Astrocyte (in vitro differentiated cells and primary cell): ENCODE measurements around the gene ZNF335. TPM values are rescaled to one million over a fixed set of nuclear protein-coding genes. Genes with fewer than 3 reads are reported as not detected.

Experiments
- DNase-seq: peaks from one replicate; pipeline ENCODE4 v3.0.0-alpha.2; 2010; ENCODE audit warnings: low read depth
- FAIRE-seq: peaks from 2 replicates; lab custom pipeline; 2011; peaks lifted over from hg19 to GRCh38; lab: Jason Lieb, UNC
- H2AFZ ChIP-seq: 2 replicates; pipeline ENCODE4 v1.6.0; 2012; ENCODE audit warnings: low read depth, low read length, inconsistent platforms
- H3K27ac ChIP-seq: 2 replicates; pipeline ENCODE4 v1.5.1; 2011; ENCODE audit warnings: low read depth, low read length, inconsistent platforms
- H3K27me3 ChIP-seq: 2 replicates; pipeline ENCODE4 v1.6.0; 2011; ENCODE audit warnings: low read length, inconsistent platforms; ENCODE audit not compliant: insufficient read depth
- H3K36me3 ChIP-seq: 2 replicates; pipeline ENCODE4 v1.5.1; 2011; ENCODE audit warnings: low read length, inconsistent platforms; ENCODE audit not compliant: insufficient read depth
- H3K4me1 ChIP-seq: 2 replicates; pipeline ENCODE4 v1.5.1; 2011; ENCODE audit warnings: low read length, inconsistent platforms; ENCODE audit not compliant: insufficient read depth
- H3K4me2 ChIP-seq: 2 replicates; pipeline ENCODE4 v1.6.0; 2012; ENCODE audit warnings: low read length, inconsistent platforms
- H3K4me3 ChIP-seq: 2 replicates; pipeline ENCODE4 v1.5.1; 2011; ENCODE audit warnings: low read depth, mild to moderate bottlenecking, low read length, inconsistent platforms; ENCODE audit not compliant: insufficient read depth
- H3K79me2 ChIP-seq: 2 replicates; pipeline ENCODE4 v1.6.0; 2012; ENCODE audit warnings: mild to moderate bottlenecking, low read length, inconsistent platforms; ENCODE audit not compliant: insufficient read depth
- H3K9ac ChIP-seq: 2 replicates; pipeline ENCODE4 v1.6.0; 2012; ENCODE audit warnings: mild to moderate bottlenecking, low read length, inconsistent platforms
- H3K9me3 ChIP-seq: 2 replicates; pipeline ENCODE4 v1.5.1; 2012; ENCODE audit warnings: low read depth, mild to moderate bottlenecking, low read length, inconsistent platforms; ENCODE audit not compliant: insufficient read depth
- H4K20me1 ChIP-seq: 2 replicates; pipeline ENCODE4 v1.6.0; 2012; ENCODE audit warnings: low read length, inconsistent platforms; ENCODE audit not compliant: insufficient read depth
- H3K27ac Mint-ChIP-seq: one replicate; pipeline ENCODE4 v1.8.0; 2021; ENCODE audit warnings: mild to moderate bottlenecking, mixed read lengths; ENCODE audit not compliant: unreplicated experiment
- H3K27me3 Mint-ChIP-seq: one replicate; pipeline ENCODE4 v1.8.0; 2021; ENCODE audit warnings: low read depth, mixed read lengths; ENCODE audit not compliant: unreplicated experiment
- H3K36me3 Mint-ChIP-seq: one replicate; pipeline ENCODE4 v1.8.0; 2021; ENCODE audit warnings: low read depth, mixed read lengths; ENCODE audit not compliant: unreplicated experiment
- H3K4me1 Mint-ChIP-seq: one replicate; pipeline ENCODE4 v1.8.0; 2021; ENCODE audit warnings: low read depth, mixed read lengths; ENCODE audit not compliant: unreplicated experiment
- H3K4me3 Mint-ChIP-seq: one replicate; pipeline ENCODE4 v1.8.0; 2021; ENCODE audit warnings: mild to moderate bottlenecking, moderate library complexity, mixed read lengths; ENCODE audit not compliant: unreplicated experiment
- H3K9me3 Mint-ChIP-seq: one replicate; pipeline ENCODE4 v1.8.0; 2021; ENCODE audit warnings: mild to moderate bottlenecking, mixed read lengths; ENCODE audit not compliant: unreplicated experiment
- CTCF ChIP-seq: IDR thresholded peaks from 2 replicates; pipeline ENCODE4 v1.5.1; 2011; ENCODE audit warnings: low read depth, mild to moderate bottlenecking, inconsistent platforms, low read length, moderate library complexity; ENCODE audit not compliant: insufficient read depth
- EZH2 ChIP-seq: IDR thresholded peaks from 2 replicates; pipeline ENCODE4 v1.6.1; 2012; ENCODE audit warnings: mild to moderate bottlenecking, low read length, inconsistent platforms; ENCODE audit not compliant: insufficient read depth
- total RNA-seq: library from RNA; stranded (reverse); gene quantifications from 2 replicates; pipeline ENCODE4 v1.2.1, GENCODE V29; 2021

Gene ZNF335
- total RNA-seq, 1 donor from 2014 or later: 18.6 TPM

- H3K36me3 ChIP-seq: peaks cover 62% of the 10 kb centered on the region
- H3K9ac ChIP-seq: no peak overlapping the region
- H3K4me3 ChIP-seq: no peak overlapping the region
- Mint-ChIP-seq H3K4me3 (no peak overlapping the region), H3K27me3 (no peaks in the 10 kb centered on the region), H3K4me1 (no peaks in the 10 kb centered on the region), H3K9me3 (peaks cover 3% of the 10 kb centered on the region), H3K27ac (no peak overlapping the region), H3K36me3 (peaks cover 24% of the 10 kb centered on the region)
- H3K4me1 ChIP-seq: peaks cover 2% of the 10 kb centered on the region
- no peaks in the 10 kb centered on the region for H3K79me2 ChIP-seq
- no peaks in the 10 kb centered on the region for H3K27me3 ChIP-seq
- no peak overlapping the region for H3K27ac ChIP-seq
- DNase-seq: no peak
- FAIRE-seq: no peak
- H3K9me3 ChIP-seq: no peaks in the 10 kb centered on the region
- no peak overlapping the region for H2AFZ ChIP-seq
- H4K20me1 ChIP-seq: peaks cover 24% of the 10 kb centered on the region
- no peak overlapping the region for H3K4me2 ChIP-seq
- TF ChIP-seq EZH2 (no peak), CTCF (no peak)
These were observed 11.9 kb downstream of the ZNF335 start for GRCh38 chr20:45959956-45960630.

GRCh38 chr20:45959126-45959525, 12.9 kb downstream of the ZNF335 start:
- Histone ChIP-seq H3K4me3 (no peak overlapping the region), H3K27ac (no peak overlapping the region), H3K79me2 (no peaks in the 10 kb centered on the region), H3K4me1 (peaks cover under 1% of the 10 kb centered on the region), H3K36me3 (peaks cover 57% of the 10 kb centered on the region), H4K20me1 (peaks cover 22% of the 10 kb centered on the region), H3K4me2 (no peak overlapping the region), H3K27me3 (no peaks in the 10 kb centered on the region), H2AFZ (no peak overlapping the region), H3K9me3 (no peaks in the 10 kb centered on the region), H3K9ac (no peak overlapping the region)
- DNase-seq: no peak
- FAIRE-seq: no peak
- TF ChIP-seq CTCF (no peak), EZH2 (no peak)
- Mint-ChIP-seq H3K27me3 (no peaks in the 10 kb centered on the region), H3K36me3 (peaks cover 24% of the 10 kb centered on the region), H3K4me3 (no peak overlapping the region), H3K9me3 (peaks cover 3% of the 10 kb centered on the region), H3K27ac (no peak overlapping the region), H3K4me1 (no peaks in the 10 kb centered on the region)

GRCh38 chr20:45958593-45958992, 13.4 kb downstream of the ZNF335 start:
- H3K27me3 Mint-ChIP-seq: no peaks in the 10 kb centered on the region
- DNase-seq: no peak
- H3K27ac Mint-ChIP-seq: no peak overlapping the region
- no peak overlapping the region for H3K4me3 Mint-ChIP-seq
- H3K9ac ChIP-seq: no peak overlapping the region
- TF ChIP-seq EZH2: no peak
- TF ChIP-seq CTCF: no peak
- H3K9me3 Mint-ChIP-seq: peaks cover 3% of the 10 kb centered on the region
- H2AFZ ChIP-seq: no peak overlapping the region
- no peak overlapping the region for H3K4me2 ChIP-seq
- H3K27ac ChIP-seq: no peak overlapping the region
- peaks cover 17% of the 10 kb centered on the region for H4K20me1 ChIP-seq
- H3K9me3 ChIP-seq: no peaks in the 10 kb centered on the region
- no peaks in the 10 kb centered on the region for H3K79me2 ChIP-seq
- peaks cover 24% of the 10 kb centered on the region for H3K36me3 Mint-ChIP-seq
- no peaks in the 10 kb centered on the region for H3K4me1 ChIP-seq
- H3K4me3 ChIP-seq: no peak overlapping the region
- no peaks in the 10 kb centered on the region for H3K27me3 ChIP-seq
- FAIRE-seq: no peak
- H3K4me1 Mint-ChIP-seq: no peaks in the 10 kb centered on the region
- H3K36me3 ChIP-seq: peaks cover 53% of the 10 kb centered on the region
